Measurements from ENCODE around the gene CNDP2.

GRCh38 chr18:74573053-74573452, 76.9 kb downstream of the CNDP2 start:
- TF ChIP-seq, protein P1, sequence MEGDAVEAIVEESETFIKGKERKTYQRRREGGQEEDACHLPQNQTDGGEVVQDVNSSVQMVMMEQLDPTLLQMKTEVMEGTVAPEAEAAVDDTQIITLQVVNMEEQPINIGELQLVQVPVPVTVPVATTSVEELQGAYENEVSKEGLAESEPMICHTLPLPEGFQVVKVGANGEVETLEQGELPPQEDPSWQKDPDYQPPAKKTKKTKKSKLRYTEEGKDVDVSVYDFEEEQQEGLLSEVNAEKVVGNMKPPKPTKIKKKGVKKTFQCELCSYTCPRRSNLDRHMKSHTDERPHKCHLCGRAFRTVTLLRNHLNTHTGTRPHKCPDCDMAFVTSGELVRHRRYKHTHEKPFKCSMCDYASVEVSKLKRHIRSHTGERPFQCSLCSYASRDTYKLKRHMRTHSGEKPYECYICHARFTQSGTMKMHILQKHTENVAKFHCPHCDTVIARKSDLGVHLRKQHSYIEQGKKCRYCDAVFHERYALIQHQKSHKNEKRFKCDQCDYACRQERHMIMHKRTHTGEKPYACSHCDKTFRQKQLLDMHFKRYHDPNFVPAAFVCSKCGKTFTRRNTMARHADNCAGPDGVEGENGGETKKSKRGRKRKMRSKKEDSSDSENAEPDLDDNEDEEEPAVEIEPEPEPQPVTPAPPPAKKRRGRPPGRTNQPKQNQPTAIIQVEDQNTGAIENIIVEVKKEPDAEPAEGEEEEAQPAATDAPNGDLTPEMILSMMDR (IDR thresholded peaks at IDR 0.05 in 4 of 5, conservative IDR thresholded peaks at IDR 0.05 in 1 of 5): no peak
- TF ChIP-seq POLR2A (IDR thresholded peaks at IDR 0.05): no peak
